ENCODE data around the gene FN1.

Gene FN1

GRCh38 chr2:215407061-215407460 lies 28.8 kb downstream of the FN1 start:
- no peak for DNase-seq (ENCODE audit: low read depth)

- DNase-seq (ENCODE audit: low read depth), result no peak
Observed at GRCh38 chr2:215405722-215406581, 29.9 kb downstream of the FN1 start.

DNA sequence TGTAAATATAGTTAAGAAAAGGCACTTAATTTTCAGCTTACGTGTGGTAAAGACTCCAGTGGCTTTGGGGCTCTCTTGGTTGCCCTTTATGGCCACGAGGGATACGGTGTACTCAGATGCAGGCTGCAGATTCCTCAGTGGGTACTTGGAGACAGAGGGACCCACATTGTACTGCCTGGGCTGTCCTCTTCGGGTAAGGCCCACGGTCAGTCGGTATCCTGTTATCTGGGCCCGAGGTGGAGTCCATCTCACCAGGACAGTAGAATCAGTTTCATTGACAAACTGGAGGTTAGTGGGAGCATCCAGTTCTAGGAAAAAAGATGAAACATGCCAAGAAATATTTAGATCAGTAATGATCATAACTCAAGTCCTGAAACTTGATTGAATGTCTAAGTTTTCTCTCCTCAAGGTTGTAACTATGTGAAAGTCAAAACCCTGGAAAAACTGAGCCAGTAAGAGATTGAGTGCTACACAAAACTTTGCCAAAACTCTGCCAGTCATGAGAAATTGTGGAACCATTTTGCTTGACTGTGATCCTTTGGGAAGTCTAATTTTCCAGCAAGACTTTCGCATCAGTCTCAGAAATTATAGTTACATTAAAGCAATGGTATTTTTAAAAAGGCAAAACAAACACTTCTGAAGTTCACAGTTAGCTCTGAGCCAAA lies 31.4 kb downstream of the FN1 start:
- no peak for DNase-seq (ENCODE audit: low read depth)

DNA sequence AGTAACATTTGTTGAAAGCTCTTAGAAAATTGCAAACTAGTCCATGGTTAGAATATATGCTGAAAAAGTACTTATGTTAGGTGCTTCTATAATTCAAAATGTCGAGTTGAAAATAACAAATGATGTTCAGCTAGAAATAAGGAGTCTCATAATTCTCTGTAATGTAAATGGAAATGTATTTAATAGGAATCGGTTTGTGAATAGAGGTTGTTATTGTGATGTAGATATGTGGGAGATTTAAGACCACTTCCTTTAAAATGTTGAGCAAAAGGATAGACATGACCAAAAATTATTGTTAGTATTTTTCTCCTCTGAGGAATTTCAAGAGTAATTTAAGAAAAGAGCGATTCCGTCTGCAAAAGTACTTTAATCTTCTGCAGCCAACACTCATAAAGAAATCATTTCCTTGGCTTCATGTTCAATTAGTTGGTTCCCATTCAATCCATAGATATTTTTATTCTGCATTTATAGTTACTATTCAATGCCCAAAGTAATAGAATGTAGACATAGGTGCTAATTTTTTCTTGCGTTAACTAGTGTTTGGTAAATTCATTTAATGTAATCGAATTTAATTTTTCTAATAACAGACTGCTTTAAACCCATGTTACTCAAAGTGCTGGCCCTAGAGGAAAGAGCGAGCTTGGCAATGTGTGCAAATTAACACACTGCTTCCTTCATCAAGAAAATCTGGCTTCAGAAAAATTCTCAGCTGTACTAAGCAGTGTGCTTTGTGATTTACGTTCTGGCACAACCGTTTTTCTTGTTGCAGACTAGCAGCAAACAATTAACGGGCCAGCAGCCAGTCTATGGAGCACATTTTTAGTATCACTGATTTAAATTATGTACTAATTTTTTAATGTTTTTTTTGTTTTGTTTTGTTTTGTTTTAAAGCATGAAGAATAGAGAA lies 32.2 kb downstream of the FN1 start:
- DNase-seq (ENCODE audit: low read depth), result no peak

- DNase-seq (ENCODE audit: low read depth), result no peak
Observed at GRCh38 chr2:215401896-215402379, 33.9 kb downstream of the FN1 start.

DNA sequence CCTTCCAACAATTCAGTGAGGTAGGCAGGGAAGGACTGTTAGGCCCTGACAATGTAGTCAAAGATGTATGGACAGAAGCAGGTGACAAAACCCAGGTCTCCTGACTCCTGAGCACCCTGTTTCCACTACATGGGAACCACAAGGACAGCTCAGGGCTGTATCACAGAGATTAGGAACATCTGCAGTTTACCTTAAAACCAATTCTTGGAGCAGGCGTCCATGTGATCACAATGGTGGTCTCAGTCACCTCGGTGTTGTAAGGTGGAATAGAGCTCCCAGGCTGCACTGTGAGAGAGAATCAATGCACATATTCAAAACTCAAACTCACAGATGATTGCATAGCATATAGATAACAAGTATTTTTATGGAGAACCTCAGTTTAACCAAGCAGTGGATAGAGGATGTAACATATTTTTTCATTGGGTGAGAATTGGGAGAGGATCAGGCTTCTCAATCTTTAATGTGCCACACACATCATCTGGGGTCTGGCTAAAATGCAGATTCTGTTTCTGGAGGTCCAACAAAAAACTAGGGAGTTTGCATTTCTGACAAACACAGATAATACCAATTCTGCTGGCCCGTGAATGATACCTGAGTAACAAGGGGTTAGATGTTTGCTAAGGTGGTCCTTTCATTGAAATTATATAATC lies 36.7 kb downstream of the FN1 start:
- DNase-seq (ENCODE audit: low read depth), result no peak

GRCh38 chr2:215397632-215398341 lies 38.1 kb downstream of the FN1 start:
- DNase-seq (ENCODE audit: low read depth), result no peak

DNA sequence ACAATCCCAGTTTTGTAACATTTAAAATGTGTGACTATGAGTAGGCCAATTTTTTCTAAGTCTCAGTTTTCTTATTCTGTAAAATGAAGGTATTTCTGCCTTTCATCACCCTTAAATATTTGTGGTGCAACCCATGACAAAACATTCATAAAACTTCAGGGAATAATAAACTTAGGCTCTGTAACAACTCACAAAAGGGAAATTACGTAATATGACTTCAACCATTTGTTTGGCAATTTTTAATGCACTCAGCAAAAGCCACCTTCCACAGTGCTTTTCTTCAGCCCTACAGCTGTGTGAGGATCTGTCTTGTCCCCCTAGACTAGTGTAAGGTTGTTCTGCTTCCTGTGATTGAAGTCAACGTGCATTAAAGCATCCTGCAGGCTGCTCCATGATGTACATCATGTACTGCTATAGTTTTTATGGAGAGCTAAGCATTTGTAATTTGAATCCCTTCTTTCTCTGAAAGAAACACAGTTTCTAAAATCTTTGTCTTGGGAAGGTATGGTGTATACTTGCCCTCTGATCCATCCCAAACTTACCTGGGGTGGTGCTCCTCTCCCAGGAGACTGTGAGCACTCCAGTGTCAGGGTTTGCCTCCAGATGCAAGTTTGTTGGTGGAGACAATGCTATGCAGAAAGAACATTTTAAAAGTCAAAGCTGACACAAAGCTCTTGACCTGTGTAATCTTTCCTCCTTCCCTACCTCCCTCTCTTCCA lies 39.1 kb downstream of the FN1 start:
- no peak for DNase-seq (ENCODE audit: low read depth)

DNA sequence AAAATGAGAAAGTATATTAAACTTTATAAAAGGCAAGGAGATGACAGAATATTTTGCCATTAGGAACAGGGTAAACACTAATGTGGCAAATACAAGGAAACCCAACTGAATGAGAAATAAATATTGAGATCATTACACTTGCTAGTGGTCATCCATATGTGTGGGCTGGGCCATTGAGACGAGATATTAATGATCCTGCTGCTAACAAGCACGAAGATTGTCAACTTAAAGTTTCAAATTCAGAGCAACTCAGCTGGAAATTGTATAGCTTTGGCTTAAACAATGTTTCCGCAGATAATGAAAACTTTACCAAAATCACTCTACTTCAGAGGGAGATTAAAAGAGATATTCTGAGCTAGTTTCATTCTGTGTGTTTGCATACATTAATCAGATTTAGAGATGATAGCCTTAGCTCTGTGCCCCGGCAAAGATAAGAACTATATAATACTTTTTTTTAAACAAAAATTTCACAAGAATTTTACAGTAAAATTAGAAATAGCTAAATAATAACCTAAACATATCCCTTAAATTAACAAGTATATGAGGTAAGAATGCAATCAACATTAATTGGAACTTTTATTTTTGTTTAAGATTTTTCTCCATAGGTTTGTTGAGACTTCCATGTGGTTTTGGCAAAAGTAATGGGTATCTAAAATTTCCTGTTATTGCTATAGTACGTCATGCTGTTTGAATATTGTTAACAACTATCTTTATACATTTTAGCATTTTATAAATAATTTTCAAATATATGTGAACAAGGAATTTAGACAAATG lies 40.0 kb downstream of the FN1 start:
- DNase-seq (ENCODE audit: low read depth), result no peak

- no peak for DNase-seq (ENCODE audit: low read depth)
Observed at GRCh38 chr2:215394102-215394805, 41.6 kb downstream of the FN1 start.

GRCh38 chr2:215392687-215393270 lies 43.1 kb downstream of the FN1 start:
- DNase-seq (ENCODE audit: low read depth), result no peak

GRCh38 chr2:215392164-215392563 lies 43.7 kb downstream of the FN1 start:
- DNase-seq (ENCODE audit: low read depth), result no peak

DNA sequence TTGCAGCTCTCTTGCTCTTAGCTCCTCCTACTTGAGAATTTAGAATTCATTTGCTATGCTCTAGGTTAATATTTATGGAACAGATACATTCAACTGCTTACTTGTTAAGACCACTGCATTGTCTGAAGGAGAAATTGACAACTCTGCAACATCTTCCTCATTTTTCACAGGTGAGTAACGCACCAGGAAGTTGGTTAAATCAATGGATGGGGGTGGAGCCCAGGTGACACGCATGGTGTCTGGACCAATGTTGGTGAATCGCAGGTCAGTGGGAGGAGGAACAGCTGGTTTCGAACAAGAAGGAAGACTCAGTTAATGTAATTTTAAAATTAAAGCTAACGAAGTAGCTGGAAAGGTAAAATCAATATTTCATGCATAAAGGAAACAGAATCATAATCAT lies 44.3 kb downstream of the FN1 start:
- no peak for DNase-seq (ENCODE audit: low read depth)

DNA sequence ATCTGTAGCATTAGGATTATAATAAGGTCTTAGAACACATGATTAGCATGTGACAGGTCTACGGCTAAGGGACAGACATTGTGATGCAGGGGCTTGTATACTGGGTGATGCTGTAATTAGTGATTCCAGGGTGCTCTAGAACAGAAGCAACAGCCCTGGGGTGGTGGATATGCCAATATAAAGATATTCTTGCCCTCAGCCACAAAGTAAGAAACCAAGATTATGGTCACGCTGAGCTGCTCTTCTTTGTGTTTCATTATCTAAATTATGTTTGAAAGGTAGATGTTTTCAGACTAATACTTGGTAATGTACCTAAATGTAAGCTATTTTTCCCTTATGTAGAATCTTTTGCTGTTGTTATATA lies 45.3 kb downstream of the FN1 start:
- DNase-seq (ENCODE audit: low read depth), result no peak

GRCh38 chr2:215388002-215388728 lies 47.7 kb downstream of the FN1 start:
- no peak for DNase-seq (ENCODE audit: low read depth)

DNA sequence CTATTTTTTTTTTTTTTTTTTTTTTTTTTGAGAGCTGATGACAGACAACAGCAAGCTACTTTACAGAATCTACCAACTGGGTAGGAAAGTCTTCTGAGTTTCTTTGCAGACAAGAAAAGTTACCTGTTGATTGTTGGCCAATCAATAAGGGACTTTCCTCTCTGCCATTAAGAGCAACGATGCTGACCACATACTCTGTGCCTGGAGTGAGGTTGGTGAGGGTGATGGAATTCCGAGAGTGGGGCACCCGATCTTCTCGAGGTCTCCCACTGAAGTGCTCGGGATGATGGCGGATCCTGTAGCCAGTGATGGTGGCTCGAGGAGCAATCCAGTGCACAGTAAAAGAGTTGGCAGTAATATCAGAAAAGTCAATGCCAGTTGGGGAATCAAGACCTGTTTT lies 49.3 kb downstream of the FN1 start:
- DNase-seq (ENCODE audit: low read depth), result no peak

DNA sequence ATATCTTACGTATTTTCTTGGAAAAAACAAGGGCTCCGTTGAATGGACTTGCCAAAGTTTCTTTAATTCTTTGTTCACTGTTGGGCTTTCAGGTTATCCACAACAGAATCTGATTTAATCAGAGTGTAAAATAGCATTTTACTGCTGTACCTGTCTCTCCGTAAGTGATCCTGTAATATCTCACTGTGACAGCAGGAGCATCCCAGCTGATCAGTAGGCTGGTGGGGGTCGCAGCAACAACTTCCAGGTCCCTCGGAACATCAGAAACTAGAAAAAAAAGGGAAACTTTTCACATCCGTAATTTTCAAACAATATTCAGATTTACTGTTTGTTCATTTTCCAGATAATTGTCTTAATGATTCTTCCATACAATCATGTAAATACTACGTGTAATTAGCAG lies 51.2 kb downstream of the FN1 start:
- DNase-seq (ENCODE audit: low read depth), result no peak

DNA sequence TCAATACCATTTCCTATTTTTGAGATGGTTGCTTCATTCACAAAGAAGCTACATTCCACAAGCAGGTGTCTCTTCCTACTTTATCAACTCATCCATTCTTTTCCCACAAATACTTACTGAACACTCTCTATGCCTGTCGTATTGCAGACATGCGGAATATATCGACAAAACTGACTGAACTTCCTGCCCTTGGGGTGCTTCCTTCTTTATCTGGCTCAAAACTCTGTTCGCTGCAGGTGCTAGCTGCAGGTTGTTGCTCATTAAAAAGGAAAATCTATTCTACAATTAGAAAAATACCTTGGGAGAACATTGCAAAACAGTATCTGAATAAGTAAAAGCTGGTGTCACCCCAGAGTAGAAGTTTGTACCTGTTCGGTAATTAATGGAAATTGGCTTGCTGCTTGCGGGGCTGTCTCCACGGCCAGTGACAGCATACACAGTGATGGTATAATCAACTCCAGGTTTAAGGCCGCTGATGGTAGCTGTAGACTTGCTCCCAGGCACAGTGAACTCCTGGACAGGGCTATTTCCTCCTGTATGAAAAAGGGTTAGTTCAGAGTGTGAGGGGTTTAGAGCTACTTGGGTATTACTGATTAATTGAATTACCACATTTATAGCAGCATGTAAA lies 52.1 kb downstream of the FN1 start:
- DNase-seq (ENCODE audit: low read depth), result no peak

All from CMK (cell line).